ENCODE results near the gene ZNF48.
A peak's percentile ranks its signal among the peaks of the same experiment; 100 is the strongest.
"Not testable (repeated sequence)": the region's sequence is repeated elsewhere in the genome, so short reads cannot be mapped to it uniquely, and the experiment has no call there.

The ZNF48 gene

GRCh38 chr16:30378236-30379157 lies 16.7 kb upstream of the ZNF48 start:
- DNase-seq (ENCODE audit: low read depth in 2 of 2), result peak; percentile 95 to 96

- no peak for DNase-seq (ENCODE audit: low read depth in 2 of 2)
Observed at GRCh38 chr16:30379158-30379783, 15.9 kb upstream of the ZNF48 start.

GRCh38 chr16:30380072-30380802 lies 15.0 kb upstream of the ZNF48 start:
- DNase-seq (ENCODE audit: low read depth in 2 of 2), result no peak

GRCh38 chr16:30380803-30381208 lies 14.4 kb upstream of the ZNF48 start:
- no peak for DNase-seq (ENCODE audit: low read depth in 2 of 2)

- no peak for DNase-seq (ENCODE audit: low read depth in 2 of 2)
Observed at GRCh38 chr16:30381291-30382041, 13.8 kb upstream of the ZNF48 start.

- DNase-seq (ENCODE audit: low read depth in 2 of 2), result no peak
Observed at GRCh38 chr16:30382111-30382881, 12.9 kb upstream of the ZNF48 start, which contains the start of gene SEPTIN1. Gene SEPTIN1 (minus strand): TSS chr16:30382561. CDS start chr16:30382542, 19 bp downstream.

- DNase-seq (ENCODE audit: low read depth in 2 of 2), result no peak
Observed at GRCh38 chr16:30383521-30383920, 11.7 kb upstream of the ZNF48 start.

GRCh38 chr16:30394592-30395154 lies 547 bp upstream of the ZNF48 start:
- DNase-seq (ENCODE audit: low read depth in 2 of 2), result no peak

- no peak for DNase-seq (ENCODE audit: low read depth in 2 of 2)
Observed at GRCh38 chr16:30395992-30396585, 869 bp downstream of the ZNF48 start.

GRCh38 chr16:30396627-30397026 lies 1.4 kb downstream of the ZNF48 start:
- not testable (repeated sequence) for DNase-seq (ENCODE audit: low read depth in 2 of 2)

- no peak for DNase-seq (ENCODE audit: low read depth in 2 of 2)
Observed at GRCh38 chr16:30397056-30397455, 1.8 kb downstream of the ZNF48 start.

GRCh38 chr16:30397776-30398660 lies 2.8 kb downstream of the ZNF48 start:
- DNase-seq (ENCODE audit: low read depth in 2 of 2), result no peak

GRCh38 chr16:30398661-30399434 lies 3.6 kb downstream of the ZNF48 start:
- DNase-seq (ENCODE audit: low read depth in 2 of 2), result no peak

GRCh38 chr16:30399435-30400186 lies 4.4 kb downstream of the ZNF48 start:
- no peak for DNase-seq (ENCODE audit: low read depth in 2 of 2)

- DNase-seq (ENCODE audit: low read depth in 2 of 2), result no peak
Observed at GRCh38 chr16:30401768-30402425, 6.7 kb downstream of the ZNF48 start.

- DNase-seq (ENCODE audit: low read depth in 2 of 2), result no peak
Observed at GRCh38 chr16:30406795-30407101, 11.5 kb downstream of the ZNF48 start.

Data from fibroblast of skin of left quadriceps (primary cell).